HG03025 (cell line): ENCODE results near the gene C1orf141.
"Not testable (repeated sequence)": the region's sequence is repeated elsewhere in the genome, so short reads cannot be mapped to it uniquely, and the experiment has no call there.

ENCODE experiments used
- ATAC-seq: cut with Tn5 transposase; IDR thresholded peaks from one replicate; pipeline ENCODE4 v1.9.1; 2021; ENCODE audit warnings: mild to moderate bottlenecking, moderate library complexity; ENCODE audit not compliant: unreplicated experiment, low FRiP score

C1orf141 gene

DNA sequence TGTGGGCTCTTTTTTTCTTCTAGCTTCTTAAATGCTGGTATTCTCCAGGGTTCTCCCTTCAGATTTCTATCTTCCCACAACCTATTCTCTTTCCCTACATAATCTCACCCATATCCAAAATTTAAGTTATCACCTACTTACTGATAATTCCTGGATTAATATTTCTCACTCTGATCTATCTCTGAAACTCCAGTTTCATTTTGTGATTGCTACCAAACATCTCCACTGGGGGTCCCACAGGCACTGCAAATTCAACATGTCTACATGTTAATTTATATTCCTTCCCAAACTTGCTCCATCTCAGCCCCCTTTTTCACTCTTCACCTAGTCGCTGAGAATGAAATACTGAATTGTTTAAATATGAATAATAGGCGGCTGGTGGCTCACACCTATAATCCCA lies 9.9 kb upstream of the C1orf141 start:
- ATAC-seq, result no peak

DNA sequence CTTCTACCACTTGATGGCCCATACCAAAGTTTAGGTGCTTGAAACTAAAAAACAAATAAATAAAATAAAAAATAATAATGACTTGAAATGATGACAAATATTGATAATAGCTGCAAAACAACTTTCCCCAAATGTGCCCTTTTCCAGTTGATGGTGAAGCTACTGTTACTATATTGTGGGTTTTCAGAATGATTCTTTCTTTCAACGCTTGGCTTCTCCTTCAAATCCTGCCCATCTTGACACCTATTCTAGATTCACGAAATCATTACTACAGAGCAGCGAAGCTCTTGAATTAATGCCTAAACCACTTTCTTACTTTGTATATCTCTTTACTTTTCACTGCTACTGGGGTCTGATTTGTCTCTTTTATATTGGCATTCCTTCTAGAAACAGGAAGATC lies 9.2 kb upstream of the C1orf141 start:
- no peak for ATAC-seq

DNA sequence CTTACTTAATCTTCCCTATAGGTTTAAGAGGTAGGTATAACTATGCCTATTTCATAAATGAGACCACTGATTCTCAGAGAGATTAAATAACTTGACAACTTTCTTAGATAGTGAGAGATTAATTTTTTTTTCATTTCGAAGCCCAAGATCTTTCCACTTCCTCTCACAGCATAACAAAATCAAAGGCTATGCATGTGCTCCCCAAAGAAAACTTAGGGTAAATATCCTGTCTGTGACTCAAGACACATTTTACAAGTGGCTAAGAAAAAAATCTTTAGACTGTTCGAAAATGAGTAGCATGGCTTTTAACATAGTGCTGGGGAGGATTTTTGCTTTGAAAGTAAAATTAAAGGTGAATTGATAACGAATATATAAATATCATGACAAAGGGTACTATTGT lies 8.2 kb upstream of the C1orf141 start:
- ATAC-seq, result no peak

DNA sequence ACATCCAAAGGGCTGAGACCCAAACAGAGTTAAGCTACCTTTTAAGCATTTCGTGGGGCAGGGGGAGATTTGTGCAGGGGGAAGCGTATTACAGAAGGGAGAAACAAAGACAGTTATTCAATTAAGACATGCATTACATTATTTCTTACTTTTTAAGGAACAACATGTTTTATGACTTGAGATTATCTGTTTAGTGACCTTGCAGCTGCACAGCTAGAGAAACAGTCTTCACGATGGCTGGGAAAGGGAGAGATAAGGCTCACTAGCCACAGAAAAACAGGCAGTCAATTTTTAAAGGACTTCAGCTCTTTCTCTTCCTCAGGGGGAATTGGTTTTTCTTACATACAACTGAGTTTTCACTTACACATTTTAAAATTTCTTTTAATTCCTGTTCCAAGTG lies 7.1 kb upstream of the C1orf141 start:
- not testable (repeated sequence) for ATAC-seq

DNA sequence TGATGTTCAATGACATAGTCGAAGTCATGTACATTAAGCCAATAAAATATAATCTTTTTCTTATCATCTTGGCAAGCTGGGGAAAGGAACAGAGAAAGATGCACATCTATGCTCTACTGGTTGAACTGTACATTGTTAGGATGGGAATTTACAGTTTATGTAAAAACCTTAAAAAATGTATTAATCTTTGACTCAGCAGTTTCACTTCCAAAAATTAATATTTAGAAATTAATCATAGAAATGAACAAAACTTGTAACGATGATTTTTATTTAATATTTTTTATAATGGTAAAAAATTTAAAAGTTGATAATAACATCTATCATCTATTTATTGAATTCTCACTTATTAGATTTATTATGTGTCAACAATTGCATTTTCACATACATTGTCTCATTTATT lies 5.7 kb upstream of the C1orf141 start:
- ATAC-seq, result no peak

DNA sequence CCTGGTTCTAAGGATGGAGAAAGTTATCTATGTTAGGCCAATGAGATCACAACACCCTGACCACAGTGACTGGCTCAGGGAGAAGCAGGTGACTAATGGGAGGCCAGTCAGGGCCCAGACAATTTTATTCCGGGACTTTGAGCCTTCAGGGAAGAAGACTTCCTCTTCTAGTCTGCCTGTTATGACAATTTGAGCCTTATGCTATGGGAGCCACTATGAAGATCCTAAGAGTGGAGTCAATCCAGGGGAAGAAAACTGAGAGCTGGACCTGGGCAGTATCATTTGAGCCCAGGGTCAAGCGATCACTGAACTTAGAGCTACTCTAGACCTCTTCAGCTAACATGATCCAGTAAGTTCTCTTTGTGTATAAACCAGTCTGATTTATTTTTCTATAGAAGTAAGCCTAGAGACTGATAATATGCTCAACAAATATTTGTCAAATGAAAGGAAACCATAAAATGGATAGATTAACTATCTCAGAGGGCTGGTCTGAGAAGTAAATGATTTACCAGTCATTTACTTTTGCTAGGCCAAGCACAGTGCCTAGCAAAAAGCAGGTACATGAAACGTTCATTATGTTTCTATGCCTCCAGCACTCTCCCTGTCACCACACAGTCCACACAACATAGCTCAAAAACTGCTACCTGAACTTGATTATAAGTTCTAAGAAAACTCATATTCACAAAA lies 4.2 kb upstream of the C1orf141 start:
- no peak for ATAC-seq

DNA sequence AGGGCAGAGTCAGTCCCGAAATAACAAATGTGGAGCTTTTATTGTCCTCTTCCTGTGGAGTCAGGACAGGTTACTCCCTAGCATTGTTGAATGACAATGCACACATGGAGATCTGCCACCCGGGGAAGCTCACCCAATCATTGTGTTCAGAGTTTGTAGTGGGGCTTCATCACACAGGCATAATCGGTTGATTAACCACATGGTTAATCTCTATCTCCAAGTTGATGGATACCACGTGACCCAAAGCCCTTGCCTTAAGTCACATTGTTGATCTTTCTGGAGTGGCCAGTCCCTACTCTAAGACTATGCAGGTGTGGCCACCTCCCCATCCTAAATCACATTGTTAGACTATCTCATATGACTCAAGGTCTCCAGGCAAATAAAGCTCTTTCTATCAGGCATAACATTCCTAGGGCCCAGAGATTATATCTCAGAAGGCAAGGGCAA lies 2.6 kb upstream of the C1orf141 start:
- ATAC-seq, result no peak

DNA sequence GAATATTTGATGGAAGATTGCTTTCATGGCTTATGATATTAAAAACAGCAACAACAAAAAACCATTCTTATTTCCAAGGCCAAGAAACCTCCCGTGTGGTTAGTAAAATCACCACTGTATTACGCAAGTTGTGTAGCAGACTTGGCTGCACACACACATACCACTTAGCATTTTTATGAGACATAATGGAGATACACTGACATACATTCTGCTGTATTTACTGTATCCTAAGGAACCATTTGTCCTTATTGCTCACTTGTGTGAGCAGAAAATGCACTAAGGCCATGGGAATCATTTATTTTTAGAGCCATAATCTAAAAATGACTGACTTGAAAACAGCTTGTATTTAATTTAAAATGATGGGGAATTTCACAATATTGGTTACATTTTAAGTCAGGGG lies 584 bp upstream of the C1orf141 start:
- ATAC-seq, result no peak

DNA sequence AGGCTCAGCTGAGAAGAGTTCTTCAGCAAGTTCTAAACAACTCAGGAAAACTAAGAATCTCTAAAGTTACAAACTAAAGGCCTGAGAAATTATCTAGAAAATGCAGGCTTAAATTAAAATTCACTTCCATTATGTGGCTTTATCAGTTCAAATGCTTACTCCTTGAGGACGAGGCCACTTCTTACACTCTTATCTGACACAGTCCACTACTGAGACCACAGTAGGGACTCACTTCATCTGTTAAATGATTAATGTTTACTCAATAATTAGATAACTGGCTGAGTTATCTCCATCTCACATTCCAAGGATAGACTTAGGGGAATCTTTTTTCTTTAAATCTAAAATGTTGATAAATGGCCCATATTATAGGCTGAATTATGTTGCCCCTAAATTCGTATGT lies 1.6 kb downstream of the C1orf141 start:
- no peak for ATAC-seq

DNA sequence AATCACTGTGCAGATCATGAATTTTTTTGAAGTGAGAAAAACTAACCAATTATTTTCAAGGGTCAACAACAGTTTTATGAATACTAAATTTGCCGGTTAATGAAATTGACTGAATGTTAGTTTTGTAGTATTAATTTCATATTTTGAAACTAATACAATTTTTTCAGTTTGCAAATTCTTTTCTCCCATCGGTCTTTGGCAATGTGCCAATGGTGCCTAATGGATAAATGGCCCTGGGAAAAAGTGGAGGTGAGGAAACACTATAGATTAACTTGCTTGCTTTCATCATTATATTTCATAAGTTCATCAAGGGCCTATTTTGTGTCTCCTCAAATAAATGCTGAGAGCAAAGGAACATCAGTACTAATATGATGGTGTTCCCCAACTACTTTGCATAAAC lies 4.1 kb downstream of the C1orf141 start:
- ATAC-seq, result no peak

DNA sequence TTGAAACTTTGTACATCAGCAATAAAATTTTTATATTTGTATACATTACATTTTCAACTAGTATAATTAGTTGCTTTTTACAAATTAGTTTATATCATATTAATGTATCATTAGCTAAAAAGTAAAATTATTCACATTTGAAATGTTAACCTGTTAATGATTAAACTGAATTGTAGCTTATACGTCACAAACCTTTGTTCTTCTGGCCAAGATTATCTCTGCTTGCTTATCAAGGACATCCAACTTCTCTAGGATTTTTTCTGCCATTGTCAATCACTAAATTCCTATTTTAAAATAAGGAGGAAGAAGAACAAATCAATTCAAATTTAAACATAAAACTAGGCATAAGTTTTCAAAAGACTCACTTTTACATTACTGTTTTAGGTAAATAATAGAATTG lies 7.8 kb downstream of the C1orf141 start:
- no peak for ATAC-seq

DNA sequence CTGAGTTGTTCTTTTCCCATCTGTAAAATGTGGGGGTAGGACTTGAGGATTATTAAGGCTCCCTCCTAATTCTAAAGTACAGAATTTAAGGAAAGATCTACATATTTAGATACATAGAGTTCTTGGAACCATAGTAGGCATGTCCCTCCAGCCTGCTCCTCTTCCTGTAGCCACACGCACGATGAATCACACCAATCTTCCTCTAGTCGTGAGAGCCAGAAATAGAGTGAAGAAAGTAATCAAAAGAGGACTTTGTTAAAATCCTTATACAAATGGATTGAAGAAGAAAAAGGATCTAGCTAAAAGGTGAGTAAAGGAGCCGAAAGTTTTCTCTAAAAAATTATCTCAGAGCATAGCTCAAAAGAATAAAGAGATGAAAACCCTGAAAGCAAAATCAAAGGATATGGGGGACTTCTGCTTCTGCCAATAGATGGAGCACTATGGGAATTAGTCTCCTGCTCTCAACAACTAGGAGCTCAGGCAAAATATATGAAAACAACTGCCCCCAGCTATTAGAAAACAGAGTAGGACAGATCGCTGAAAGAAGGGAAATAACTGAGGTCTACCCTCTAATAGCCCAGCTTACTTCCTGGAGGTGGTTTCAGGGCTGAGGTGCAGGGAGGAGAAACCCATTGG lies 8.5 kb downstream of the C1orf141 start:
- ATAC-seq, result no peak

DNA sequence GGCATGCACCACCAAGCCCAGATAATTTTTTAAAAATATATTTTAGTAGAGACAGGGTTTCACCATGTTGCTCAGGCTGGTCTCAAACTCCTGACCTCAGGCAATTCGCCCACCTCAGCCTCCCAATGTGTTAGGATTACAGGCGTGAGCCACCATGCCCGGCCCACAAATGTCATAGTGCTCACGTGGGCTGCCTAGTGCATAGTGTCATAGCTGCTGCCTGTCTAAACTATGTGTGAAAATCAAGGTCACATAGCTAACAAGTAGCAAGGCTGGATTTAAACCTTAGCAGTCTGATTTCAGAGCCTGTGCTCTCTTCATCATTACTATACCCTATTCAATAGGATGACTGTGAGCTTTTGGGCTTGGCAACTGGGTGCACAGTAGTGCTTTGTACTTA lies 10.3 kb downstream of the C1orf141 start:
- ATAC-seq, result no peak

DNA sequence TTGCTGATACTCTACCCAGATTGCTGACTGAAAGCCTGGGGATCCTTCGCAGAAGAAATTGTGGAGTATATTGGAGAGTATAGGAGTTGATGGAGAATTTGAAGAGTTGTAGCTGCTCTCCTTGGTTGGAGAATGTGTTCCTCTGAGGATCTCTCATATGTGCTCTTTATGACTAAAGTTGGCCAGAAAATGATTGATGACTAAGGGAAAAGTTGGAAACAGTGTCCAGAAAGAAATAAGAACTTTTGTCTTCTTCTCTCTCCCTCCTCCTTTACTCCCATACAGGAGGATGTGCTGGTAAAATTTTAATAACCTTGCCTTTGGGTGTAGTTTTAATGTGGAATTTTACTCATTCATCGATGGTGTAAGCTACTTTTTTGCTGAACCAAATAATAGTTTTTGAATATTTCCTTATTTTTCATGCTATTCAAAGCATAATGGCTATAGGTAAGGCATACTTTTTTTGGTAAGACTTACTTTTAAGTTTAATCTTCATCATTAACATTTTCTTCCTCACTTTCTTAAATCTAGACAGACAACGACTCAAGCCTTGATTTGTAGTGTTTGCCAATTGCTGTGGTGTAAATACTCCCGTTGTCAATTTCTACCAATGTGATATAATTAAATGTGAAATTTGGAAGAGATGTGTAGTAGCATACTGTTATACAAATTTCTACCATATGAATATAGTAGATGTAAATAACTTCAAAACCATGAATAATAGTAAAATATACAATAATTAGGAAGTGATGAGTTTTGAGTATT lies 13.7 kb downstream of the C1orf141 start:
- no peak for ATAC-seq

DNA sequence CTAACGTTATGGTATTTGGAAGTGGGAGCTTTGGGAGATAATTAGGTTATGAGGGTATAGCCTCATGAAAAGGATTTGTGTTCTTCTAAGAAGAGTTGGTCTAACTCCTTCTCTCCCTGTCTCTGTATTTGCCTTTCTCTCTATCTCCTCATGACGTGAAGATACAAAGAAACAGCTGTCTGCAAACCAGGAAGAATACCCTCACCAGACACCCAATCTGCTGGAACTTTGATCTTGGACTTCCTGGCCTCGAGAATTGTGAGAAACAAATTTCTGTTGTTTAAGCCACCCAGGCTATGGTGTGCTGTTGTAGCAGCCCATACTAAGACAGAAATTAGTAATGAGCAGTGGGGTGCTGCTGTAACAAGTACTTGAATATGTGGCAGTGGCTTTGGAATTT lies 16.1 kb downstream of the C1orf141 start:
- no peak for ATAC-seq

DNA sequence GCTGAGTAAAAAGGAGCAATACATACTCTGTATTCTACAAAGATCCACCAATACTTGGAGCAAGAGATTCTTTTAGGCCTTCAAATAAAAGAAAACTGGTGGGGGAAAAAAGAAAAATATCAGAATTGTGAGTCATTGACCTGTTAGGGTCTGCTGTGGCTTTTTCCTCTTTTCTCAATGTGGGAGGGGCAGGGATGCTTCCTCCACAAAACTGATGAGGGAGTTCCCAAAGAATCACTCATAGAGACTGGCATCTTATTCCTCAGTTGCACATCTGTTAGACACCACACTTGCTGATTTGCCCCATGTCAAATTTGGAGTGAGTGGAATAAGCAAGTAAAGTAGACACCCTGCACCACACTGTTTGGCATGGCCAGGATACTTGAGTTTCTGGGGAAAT lies 16.6 kb downstream of the C1orf141 start:
- no peak for ATAC-seq

DNA sequence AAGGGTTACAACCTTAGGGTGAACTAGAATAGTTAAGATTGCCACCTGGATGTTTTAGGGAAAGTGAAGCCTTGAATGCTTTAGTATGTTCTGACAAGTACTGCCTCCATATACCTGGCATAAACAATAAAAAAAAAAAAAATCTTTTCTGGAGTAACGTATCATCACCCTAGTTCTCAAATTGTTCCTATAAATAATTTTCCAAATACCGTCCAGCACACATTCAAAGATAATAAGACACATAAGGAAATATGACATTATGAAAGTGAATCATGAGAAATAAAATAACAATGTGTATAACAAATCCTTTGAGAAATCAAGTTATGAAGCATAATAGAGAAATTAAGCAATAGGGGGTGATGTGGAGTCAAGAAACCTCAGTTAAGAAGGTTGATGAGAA lies 20.6 kb downstream of the C1orf141 start:
- no peak for ATAC-seq

DNA sequence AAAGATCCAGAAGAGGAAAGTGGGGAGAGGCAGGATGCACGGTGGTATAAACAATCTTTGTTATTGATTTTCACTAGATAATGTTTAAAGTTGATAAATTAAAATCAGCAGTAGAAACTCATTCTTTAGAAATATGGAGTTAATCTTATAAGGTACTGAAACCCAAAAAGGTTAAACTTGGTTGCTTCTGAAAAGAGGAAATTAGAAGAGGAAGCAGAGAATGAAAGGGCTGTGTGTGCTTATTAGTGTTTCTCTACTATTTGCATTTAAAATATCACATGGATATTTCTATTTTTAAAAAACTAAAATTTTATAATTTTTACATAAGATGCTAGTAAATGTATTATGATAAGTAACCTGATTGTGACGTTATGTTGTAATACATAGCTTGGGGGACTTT lies 24.4 kb downstream of the C1orf141 start:
- no peak for ATAC-seq

DNA sequence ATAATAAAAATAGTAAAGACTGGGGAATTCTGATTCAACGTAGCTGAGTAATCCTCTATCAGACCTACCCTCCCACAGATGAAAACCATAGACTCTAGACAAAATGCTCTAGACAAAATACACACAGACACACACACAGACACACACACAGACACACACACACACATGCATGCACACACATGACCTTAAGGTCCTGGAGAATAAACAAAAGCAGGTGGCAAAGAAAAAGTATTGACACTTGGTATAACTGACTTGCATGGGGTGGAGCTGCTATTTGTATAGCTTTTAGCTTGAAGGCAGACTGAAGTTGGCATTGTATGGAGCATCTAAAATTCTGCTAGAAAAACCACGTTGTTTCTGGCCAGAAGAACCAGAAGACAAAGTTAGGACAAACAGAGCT lies 29.3 kb downstream of the C1orf141 start:
- ATAC-seq, result no peak

DNA sequence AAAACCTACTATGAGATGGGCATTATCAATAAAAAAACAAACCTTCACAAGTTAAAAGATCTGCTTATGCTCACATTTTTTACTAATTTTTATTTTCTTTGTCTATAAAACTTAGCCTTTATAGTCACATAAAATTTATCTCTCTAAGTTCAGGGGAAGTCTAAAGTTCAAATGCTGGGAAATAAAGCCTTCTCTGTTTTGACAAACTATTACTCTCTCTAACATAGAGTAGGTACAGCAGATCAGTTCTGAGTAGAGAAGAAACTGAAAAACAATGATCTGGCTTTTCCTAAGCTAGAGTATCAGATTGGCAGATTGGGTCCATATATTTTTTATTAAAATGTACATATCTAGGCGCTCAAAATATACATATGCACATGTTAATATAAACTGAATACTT lies 31.2 kb downstream of the C1orf141 start:
- ATAC-seq, result no peak

DNA sequence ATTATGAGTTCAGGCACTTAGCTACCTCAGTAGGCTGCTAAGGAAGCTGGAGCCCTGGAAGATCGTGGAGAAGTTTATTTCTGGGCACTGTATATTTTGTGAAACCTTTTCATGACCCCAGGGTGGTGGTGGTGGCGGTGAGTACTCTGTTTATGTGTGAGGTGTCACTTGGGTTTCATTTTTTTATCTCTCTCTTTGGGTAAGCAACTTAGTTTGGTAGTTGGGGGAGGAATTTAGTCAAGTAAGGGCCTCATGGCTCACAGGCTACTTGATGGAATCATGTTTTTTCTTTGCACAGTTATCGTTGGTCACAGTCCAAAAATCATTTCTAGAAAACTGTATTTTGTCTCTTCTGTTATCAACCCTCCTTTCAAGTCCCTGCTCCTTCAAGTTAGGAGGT lies 33.9 kb downstream of the C1orf141 start:
- ATAC-seq, result no peak

DNA sequence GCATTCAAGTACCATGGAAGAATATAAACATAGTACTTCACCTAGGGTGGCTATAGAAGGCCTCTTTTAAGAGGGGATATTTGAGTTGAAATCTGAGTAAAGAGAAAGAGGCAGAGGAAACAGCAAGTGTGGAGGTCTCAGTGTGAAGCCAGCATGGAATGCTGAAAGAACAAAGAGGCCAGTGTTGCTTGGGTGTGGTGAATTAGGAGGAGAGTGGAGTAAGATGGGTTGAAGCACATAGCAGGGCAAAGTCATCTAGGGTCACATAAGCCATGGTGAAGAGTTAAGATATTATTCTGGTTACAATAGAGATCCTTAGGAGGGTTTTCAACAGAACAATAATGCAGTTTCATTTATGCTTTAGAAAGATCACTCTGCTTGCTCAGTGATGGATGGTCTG lies 37.5 kb downstream of the C1orf141 start:
- no peak for ATAC-seq
